Occipital lobe (tissue), 2 donors: ENCODE results near the gene KIF26B. TPM values are rescaled to one million over a fixed set of nuclear protein-coding genes. Genes with fewer than 3 reads are reported as not detected.
A peak's percentile ranks its signal among the peaks of the same experiment; 100 is the strongest.
"Not testable (repeated sequence)": the region's sequence is repeated elsewhere in the genome, so short reads cannot be mapped to it uniquely, and the experiment has no call there.

ENCODE experiments used
- DNase-seq: peaks from one replicate; lab custom pipeline; 2025; lab: John Stamatoyannopoulos, UW
- total RNA-seq: library from RNA; depleted of rRNA; stranded (reverse); fragments of >200 nt; gene quantifications from one replicate; pipeline ENCODE4 v1.2.3, GENCODE V29; 2014

The KIF26B gene
- total RNA-seq: 31.7 TPM

GRCh38 chr1:245154429-245155271 lies at the start of gene KIF26B:
KIF26B (plus strand) TSS chr1:245154985; CDS start chr1:245155425, 440 bp downstream.
- DNase-seq: peak; percentile 43

GRCh38 chr1:245105042-245105441 lies 49.7 kb upstream of the KIF26B start:
- no peak for DNase-seq

GRCh38 chr1:245105815-245106410 lies 48.9 kb upstream of the KIF26B start:
- DNase-seq: no peak

- no peak for DNase-seq
These were observed 47.0 kb upstream of the KIF26B start for GRCh38 chr1:245107776-245108114.

- no peak for DNase-seq
These were observed 46.5 kb upstream of the KIF26B start for GRCh38 chr1:245108246-245108645.

- DNase-seq: no peak
These were observed 45.9 kb upstream of the KIF26B start for GRCh38 chr1:245108909-245109308.

- DNase-seq: no peak
These were observed 44.4 kb upstream of the KIF26B start for GRCh38 chr1:245110406-245110805.

GRCh38 chr1:245111073-245111472 lies 43.7 kb upstream of the KIF26B start:
- DNase-seq: no peak

- no peak for DNase-seq
These were observed 41.1 kb upstream of the KIF26B start for GRCh38 chr1:245113649-245114048.

GRCh38 chr1:245116131-245116530 lies 38.7 kb upstream of the KIF26B start:
- no peak for DNase-seq

- no peak for DNase-seq
These were observed 38.0 kb upstream of the KIF26B start for GRCh38 chr1:245116751-245117150.

GRCh38 chr1:245118066-245118465 lies 36.7 kb upstream of the KIF26B start:
- DNase-seq: no peak

- no peak for DNase-seq
These were observed 36.0 kb upstream of the KIF26B start for GRCh38 chr1:245118806-245119205.

- DNase-seq: no peak
These were observed 33.3 kb upstream of the KIF26B start for GRCh38 chr1:245121523-245121922.

- no peak for DNase-seq
These were observed 30.5 kb upstream of the KIF26B start for GRCh38 chr1:245124241-245124640.

GRCh38 chr1:245124644-245125043 lies 30.1 kb upstream of the KIF26B start:
- no peak for DNase-seq

GRCh38 chr1:245126530-245126929 lies 28.3 kb upstream of the KIF26B start:
- DNase-seq: no peak

GRCh38 chr1:245128381-245129101 lies 26.2 kb upstream of the KIF26B start:
- no peak for DNase-seq

GRCh38 chr1:245129319-245130240 lies 25.2 kb upstream of the KIF26B start:
- peak; percentile 11 for DNase-seq

GRCh38 chr1:245130281-245131025 lies 24.3 kb upstream of the KIF26B start:
- not testable (repeated sequence) for DNase-seq

GRCh38 chr1:245131026-245131393 lies 23.8 kb upstream of the KIF26B start:
- no peak for DNase-seq
